Ovary (tissue), 3 donors: ENCODE results near the gene TRABD2B.

Experiments
- CTCF ChIP-seq, 3 donors: fragments of 450-650 bp in 2 of 3; fragments of 200-600 bp in 1 of 3; IDR thresholded peaks; one replicate each; pipeline versions ENCODE4 v1.5.1 to v1.8.0; 2016 to 2022; ENCODE audit warnings: antibody characterized with exemption in 3 of 3, mild to moderate bottlenecking in 1 of 3
- EP300 ChIP-seq: sonication (generic); formaldehyde crosslinking; IDR thresholded peaks from one replicate; pipeline ENCODE4 v1.6.1; 2017; ENCODE audit warnings: antibody characterized with exemption
- POLR2A ChIP-seq: fragments of 450-650 bp; IDR thresholded peaks from one replicate; pipeline ENCODE4 v1.6.1; 2017; ENCODE audit warnings: antibody characterized with exemption, mild to moderate bottlenecking, moderate library complexity
- donor health status: DM: no; HTN: no; CAD: no.

- TF ChIP-seq EP300: no peak
- no peak for TF ChIP-seq CTCF (IDR thresholded peaks at IDR 0.05)
- TF ChIP-seq POLR2A: no peak
Measured at GRCh38 chr1:47844558-47844955, 152.6 kb downstream of the TRABD2B start.
